ENCODE results near the gene RNF44.

RNF44 gene

DNA sequence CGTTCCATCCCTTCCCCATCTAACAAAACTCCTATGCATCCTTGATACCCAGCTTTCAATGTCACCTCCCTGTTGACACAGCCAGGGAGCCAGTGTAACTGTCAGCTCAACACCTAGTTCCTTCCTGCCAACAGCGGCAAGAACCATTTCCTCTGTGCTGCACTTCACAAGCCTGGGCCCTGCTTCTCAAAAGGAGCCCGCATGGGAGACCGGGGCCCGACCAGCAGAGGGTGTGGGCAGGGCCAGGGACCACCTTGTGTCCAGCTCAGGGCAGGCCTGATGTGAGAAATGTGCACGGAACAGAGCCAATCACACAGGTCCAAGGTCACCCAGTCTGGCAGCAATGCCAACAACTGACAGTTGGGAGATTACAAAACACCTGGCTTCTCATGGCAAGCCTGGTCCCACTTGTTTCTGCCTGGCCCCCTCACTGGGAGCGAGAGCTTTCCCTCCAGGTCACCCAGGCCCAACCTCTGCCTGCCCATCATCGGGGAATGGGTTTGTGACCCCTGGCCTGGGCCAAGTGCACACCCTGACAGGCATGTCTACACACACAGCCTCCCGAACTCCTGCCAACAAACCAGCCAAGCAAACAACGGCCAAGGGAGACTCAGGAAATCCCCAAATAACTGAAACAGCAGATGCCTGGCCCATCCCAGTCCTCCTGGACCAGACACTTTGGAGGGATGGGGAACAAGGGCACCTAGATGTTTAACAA lies 3.1 kb downstream of the RNF44 start:
- no peak for DNase-seq

- DNase-seq, result no peak
These were observed 3.8 kb downstream of the RNF44 start for GRCh38 chr5:176533390-176533789.

- no peak for DNase-seq
These were observed 4.4 kb downstream of the RNF44 start for GRCh38 chr5:176532795-176533194.

GRCh38 chr5:176531902-176532493 lies 5.2 kb downstream of the RNF44 start:
- DNase-seq, result no peak

- no peak for DNase-seq
These were observed 6.0 kb downstream of the RNF44 start for GRCh38 chr5:176530983-176531901.

DNA sequence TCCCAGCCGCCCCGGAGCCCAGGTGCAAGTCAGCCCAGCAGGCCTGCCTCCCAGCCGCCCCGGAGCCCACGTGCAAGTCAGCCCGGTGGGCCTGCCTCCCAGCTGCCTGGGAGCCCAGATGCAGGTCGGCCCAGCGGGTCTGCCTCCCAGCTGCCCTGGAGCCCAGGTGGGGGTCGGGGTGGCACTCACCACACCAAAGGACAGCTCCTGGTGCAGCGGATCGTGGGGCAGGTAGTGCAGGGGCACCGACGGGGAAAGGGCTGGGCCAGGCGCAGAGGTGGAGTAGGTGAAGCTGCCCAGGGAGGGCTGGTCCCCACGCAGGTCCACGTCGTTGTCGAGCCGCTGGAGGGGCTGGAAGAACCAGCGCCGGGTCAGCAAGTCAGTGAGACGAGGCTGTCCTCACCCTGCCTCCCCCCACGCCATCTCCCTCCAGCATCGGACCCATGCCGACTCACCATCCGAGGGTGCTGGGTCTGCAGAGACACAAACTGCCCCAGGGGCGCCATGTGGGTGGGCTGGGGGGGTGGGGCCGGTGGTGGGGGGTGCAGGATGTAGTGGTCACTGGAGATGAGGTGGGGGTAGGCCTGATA lies 6.7 kb downstream of the RNF44 start:
- DNase-seq, result no peak

- DNase-seq, result no peak
These were observed 7.5 kb downstream of the RNF44 start for GRCh38 chr5:176529741-176530141.

GRCh38 chr5:176529116-176529740 lies 8.0 kb downstream of the RNF44 start:
- no peak for DNase-seq

DNA sequence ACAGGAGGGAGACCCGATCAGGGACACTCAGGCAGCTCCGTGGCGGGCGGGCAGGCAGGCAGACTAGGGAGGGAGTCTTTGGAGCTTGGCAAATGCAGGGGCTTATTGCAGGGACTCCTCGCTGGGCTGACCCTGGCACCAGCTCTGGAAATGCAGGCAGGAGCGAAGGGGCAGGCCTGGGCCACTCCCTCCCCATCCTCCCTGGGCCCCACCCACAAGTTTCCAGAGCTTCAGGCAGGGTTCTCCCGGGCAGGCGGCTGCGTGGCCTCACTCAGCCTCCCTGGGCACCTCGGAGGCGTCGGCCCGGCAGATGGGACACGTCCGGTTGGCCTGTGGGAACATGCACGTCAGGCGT lies 8.5 kb downstream of the RNF44 start:
- DNase-seq, result no peak

GRCh38 chr5:176528301-176528700 lies 8.9 kb downstream of the RNF44 start:
- no peak for DNase-seq

- no peak for DNase-seq
These were observed 9.7 kb downstream of the RNF44 start for GRCh38 chr5:176527246-176528222.

DNA sequence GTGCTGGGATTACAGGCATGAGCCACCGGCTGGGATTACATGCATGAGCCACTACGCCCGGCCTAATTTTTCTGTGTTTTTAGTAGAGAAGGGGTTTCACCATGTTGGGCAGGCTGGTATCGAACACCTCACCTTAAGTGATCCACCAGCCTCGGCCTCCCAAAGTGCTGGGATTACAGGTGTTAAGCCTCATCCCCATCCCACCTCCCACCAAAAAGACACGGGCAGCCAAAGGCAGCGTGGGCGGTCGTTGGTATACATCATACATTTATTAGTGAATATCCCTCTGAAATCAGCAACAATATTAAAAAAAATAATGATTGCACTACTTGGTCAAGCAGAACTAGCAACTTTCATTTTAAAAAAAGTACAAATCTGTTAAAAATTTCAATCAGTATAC lies 10.7 kb downstream of the RNF44 start:
- no peak for DNase-seq

- DNase-seq, result no peak
These were observed 11.5 kb downstream of the RNF44 start for GRCh38 chr5:176525677-176526076.

GRCh38 chr5:176524987-176525386 lies 12.2 kb downstream of the RNF44 start:
- no peak for DNase-seq

DNA sequence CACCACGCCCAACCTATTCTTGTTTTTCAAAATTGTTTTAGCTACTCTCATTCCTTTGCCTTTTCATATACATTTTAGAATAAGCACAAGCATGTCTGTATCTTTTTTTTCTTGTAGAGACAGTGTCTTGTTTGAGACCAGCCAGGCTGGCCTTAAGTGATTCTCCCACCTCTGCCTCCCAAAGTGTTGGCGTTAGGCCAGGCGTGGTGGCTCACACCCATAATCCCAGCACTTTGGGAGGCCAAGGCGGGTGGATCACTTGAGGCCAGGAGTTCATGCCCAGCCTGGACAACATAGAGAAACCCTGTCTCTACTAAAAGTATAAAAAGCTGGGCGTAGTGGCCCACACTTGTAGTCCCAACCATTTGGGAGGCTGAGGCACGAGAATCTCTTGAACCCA lies 13.1 kb downstream of the RNF44 start:
- no peak for DNase-seq

- DNase-seq, result no peak
These were observed 15.4 kb downstream of the RNF44 start for GRCh38 chr5:176521699-176522263.

- no peak for DNase-seq
These were observed 15.9 kb downstream of the RNF44 start for GRCh38 chr5:176521286-176521685.

GRCh38 chr5:176519810-176520720 lies 17.1 kb downstream of the RNF44 start:
- no peak for DNase-seq

GRCh38 chr5:176517053-176517661 lies 20.0 kb downstream of the RNF44 start:
- DNase-seq, result no peak

- DNase-seq, result no peak
These were observed 21.8 kb downstream of the RNF44 start for GRCh38 chr5:176515396-176515795.
